CD14-positive monocyte (primary cell): ENCODE data around the gene RIGI. TPM values are rescaled to one million over a fixed set of nuclear protein-coding genes. Genes with fewer than 3 reads are reported as not detected.

Experiments
- DNase-seq, 3 donors: peaks; one replicate each; pipeline ENCODE4 v3.0.0-alpha.2; 2011 to 2022
- H2AFZ ChIP-seq: 2 replicates; pipeline ENCODE4 v1.6.0; 2012; ENCODE audit warnings: mild to moderate bottlenecking, low read depth, low read length, inconsistent platforms; ENCODE audit not compliant: insufficient read depth, poor library complexity, severe bottlenecking
- H3K27ac ChIP-seq, 2 donors: 1 replicate in 1 of 2; 2 replicates in 1 of 2; pipeline ENCODE4 v1.5.1; 2012 to 2013; ENCODE audit warnings: low read length in 2 of 2, control low read depth in 1 of 2, inconsistent platforms in 1 of 2, low read depth in 1 of 2, mild to moderate bottlenecking in 1 of 2
- H3K27me3 ChIP-seq, 2 donors: one replicate each; pipeline versions ENCODE4 v1.6.0 to v1.6.1; 2011 to 2013; ENCODE audit warnings: low read length in 2 of 2; ENCODE audit not compliant: control insufficient read depth in 2 of 2, insufficient read depth in 2 of 2
- H3K36me3 ChIP-seq, 2 donors: replicated peaks in 1 of 2; 1 replicate in 1 of 2; 2 replicates in 1 of 2; pipeline versions ENCODE4 v1.5.1 to v1.6.1; 2012 to 2013; ENCODE audit warnings: low read length in 2 of 2, control low read depth in 1 of 2, inconsistent platforms in 1 of 2, mild to moderate bottlenecking in 1 of 2; ENCODE audit not compliant: insufficient read depth in 2 of 2, control insufficient read depth in 1 of 2
- H3K4me1 ChIP-seq, 2 donors: 1 replicate in 1 of 2; 2 replicates in 1 of 2; pipeline versions ENCODE4 v1.5.1 to v1.6.1; 2012 to 2013; ENCODE audit warnings: low read length in 2 of 2, control low read depth in 1 of 2, inconsistent platforms in 1 of 2, mild to moderate bottlenecking in 1 of 2, moderate library complexity in 1 of 2; ENCODE audit not compliant: insufficient read depth in 2 of 2, control insufficient read depth in 1 of 2
- H3K4me2 ChIP-seq: replicated peaks from 2 replicates; pipeline ENCODE3; 2012; ENCODE audit warnings: low read length, moderate library complexity, mild to moderate bottlenecking; ENCODE audit not compliant: poor library complexity, severe bottlenecking; ENCODE audit errors: extremely low read depth
- H3K4me3 ChIP-seq, 3 experiments: fragments of 200-600 bp in 1 of 3; sonication (generic) in 1 of 3; replicated peaks in 1 of 3; 1 replicate in 2 of 3; 2 replicates in 1 of 3; pipeline ENCODE4 v1.5.1; 2011 to 2013; ENCODE audit warnings: low read length in 3 of 3, mild to moderate bottlenecking in 3 of 3, control low read depth in 2 of 3, low read depth in 2 of 3, inconsistent platforms in 1 of 3, moderate library complexity in 1 of 3
- H3K79me2 ChIP-seq: 2 replicates; pipeline ENCODE4 v1.6.0; 2012; ENCODE audit warnings: mild to moderate bottlenecking, control low read depth, inconsistent platforms, low read length, moderate library complexity; ENCODE audit not compliant: insufficient read depth
- H3K9ac ChIP-seq: 2 replicates; pipeline ENCODE4 v1.6.0; 2017; ENCODE audit warnings: low read length, mild to moderate bottlenecking; ENCODE audit not compliant: insufficient read depth, poor library complexity, severe bottlenecking
- H3K9me3 ChIP-seq, 2 donors: replicated peaks in 1 of 2; 1 replicate in 1 of 2; 2 replicates in 1 of 2; pipeline versions ENCODE4 v1.5.1 to v1.6.1; 2012 to 2013; ENCODE audit warnings: low read length in 2 of 2, control low read depth in 1 of 2; ENCODE audit not compliant: control insufficient read depth in 1 of 2, insufficient read depth in 1 of 2
- H4K20me1 ChIP-seq: 2 replicates; pipeline ENCODE4 v1.6.0; 2012; ENCODE audit warnings: mild to moderate bottlenecking, low read length, control low read depth, moderate library complexity; ENCODE audit not compliant: insufficient read depth
- H3K27ac Mint-ChIP-seq, 7 donors: one replicate each; pipeline ENCODE4 v1.8.0; 2020; ENCODE audit warnings: mild to moderate bottlenecking in 7 of 7, mixed read lengths in 7 of 7, moderate library complexity in 6 of 7, inconsistent platforms in 2 of 7
- H3K27me3 Mint-ChIP-seq, 3 donors: one replicate each; pipeline ENCODE4 v1.8.0; 2021 to 2022; ENCODE audit warnings: low read depth in 3 of 3, mild to moderate bottlenecking in 3 of 3, mixed read lengths in 3 of 3, moderate library complexity in 3 of 3, inconsistent platforms in 1 of 3
- H3K36me3 Mint-ChIP-seq, 2 donors: one replicate each; pipeline ENCODE4 v1.8.0; 2020; ENCODE audit warnings: mixed read lengths in 2 of 2, inconsistent platforms in 1 of 2, mild to moderate bottlenecking in 1 of 2
- H3K4me1 Mint-ChIP-seq: one replicate; pipeline ENCODE4 v1.8.0; 2020; ENCODE audit warnings: mild to moderate bottlenecking, mixed read lengths
- H3K4me3 Mint-ChIP-seq, 2 donors: one replicate each; pipeline ENCODE4 v1.8.0; 2020; ENCODE audit warnings: mild to moderate bottlenecking in 2 of 2, mixed read lengths in 2 of 2, moderate library complexity in 1 of 2
- H3K9me3 Mint-ChIP-seq, 7 donors: one replicate each; pipeline ENCODE4 v1.8.0; 2020 to 2022; ENCODE audit warnings: mixed read lengths in 7 of 7, mild to moderate bottlenecking in 6 of 7, moderate library complexity in 6 of 7, inconsistent platforms in 2 of 7
- CTCF ChIP-seq: fragments of 200-600 bp; IDR thresholded peaks from one replicate; pipeline ENCODE4 v1.8.0; 2022; ENCODE audit warnings: antibody characterized with exemption, mild to moderate bottlenecking
- WGBS: methylation state at CpG from one replicate; pipeline ENCODE4 v1.1.5; 2013; ENCODE audit warnings: missing lambda C conversion rate; ENCODE audit not compliant: insufficient coverage; 5-methylcytosine and 5-hydroxymethylcytosine counted together
- intact Hi-C, 2 donors: fragments of 100-400 bp; cut with micrococcal nuclease; formaldehyde crosslinking; loops; one replicate each; pipeline versions ENCODE4 v1.15.0 to v1.15.1; 2023
- polyA plus RNA-seq, 3 donors: library from polyadenylated mRNA; depleted of rRNA in 1 of 3; unstranded in 2 of 3; stranded (reverse) in 1 of 3; fragments of 300-500 nt in 2 of 3; fragments of >200 nt in 1 of 3; fragmentation: Illumina TruSeq in 2 of 3; gene quantifications; 1 replicate in 2 of 3; 2 replicates in 1 of 3; pipeline ENCODE4 v1.2.3, GENCODE V29; 2012 to 2021

RIGI gene
- polyA plus RNA-seq, 3 donors: 7.6 to 14.3 (median 8.9) TPM

GRCh38 chr9:32516241-32516640, 9.8 kb downstream of the RIGI start:
- H3K27me3 Mint-ChIP-seq: no peaks in the 10 kb centered on the region
- peaks cover 8% of the 10 kb centered on the region for H3K4me1 Mint-ChIP-seq
- Histone ChIP-seq H2AFZ (no peak overlapping the region), H3K9me3 (peaks cover 0 to 3% of the 10 kb centered on the region in 2 donors), H3K27me3 (no peaks in the 10 kb centered on the region), H3K4me1 (no peaks in the 10 kb centered on the region), H3K9ac (no peak overlapping the region), H3K4me2 (no peak overlapping the region), H3K4me3 (no peak overlapping the region), H3K27ac (no peak overlapping the region), H4K20me1 (peaks cover 51% of the 10 kb centered on the region), H3K36me3 (peaks cover 0 to 14% of the 10 kb centered on the region in 2 donors), H3K79me2 (peaks cover 10% of the 10 kb centered on the region)
- H3K9me3 Mint-ChIP-seq: peaks cover 2 to 27% (median 9%) of the 10 kb centered on the region in 7 donors
- no peak for TF ChIP-seq CTCF
- DNase-seq: no peak
- peaks cover 10 to 12% of the 10 kb centered on the region in 2 donors for H3K36me3 Mint-ChIP-seq
- H3K4me3 Mint-ChIP-seq: no peak overlapping the region
- intact Hi-C loops: no loop called here
- peak overlapping the region in 3 of 7 donors; percentile 19 to 45 (median 38) for H3K27ac Mint-ChIP-seq

DNA sequence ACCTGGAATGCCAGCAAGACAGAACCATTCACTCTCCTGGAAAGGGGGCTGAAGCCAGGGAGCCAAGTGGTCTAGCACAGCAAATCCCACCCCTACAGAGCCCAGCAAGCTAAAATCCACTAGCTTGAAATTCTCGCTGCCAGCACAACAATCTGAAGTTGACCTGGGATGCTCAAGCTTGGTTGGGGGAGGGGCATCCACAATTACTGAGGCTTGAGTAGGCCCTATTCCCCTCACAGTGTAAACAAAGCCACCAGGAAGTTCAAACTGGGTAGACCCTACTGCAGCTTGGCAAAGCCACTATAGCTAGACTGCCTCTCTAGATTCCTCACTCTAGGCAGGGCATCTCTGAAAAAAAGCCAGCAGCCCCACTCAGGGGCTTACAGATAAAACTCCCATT, 17.3 kb downstream of the RIGI start:
- Histone ChIP-seq H3K4me3 (no peak overlapping the region), H3K27ac (no peak overlapping the region), H3K27me3 (no peaks in the 10 kb centered on the region), H2AFZ (no peak overlapping the region), H3K9ac (no peak overlapping the region), H3K4me2 (no peak overlapping the region), H4K20me1 (peaks cover 59% of the 10 kb centered on the region), H3K9me3 (no peaks in the 10 kb centered on the region), H3K36me3 (peaks cover 0 to 8% of the 10 kb centered on the region in 2 donors), H3K79me2 (no peaks in the 10 kb centered on the region), H3K4me1 (no peaks in the 10 kb centered on the region)
- Mint-ChIP-seq H3K4me3 (no peak overlapping the region), H3K36me3 (peaks cover 2 to 5% of the 10 kb centered on the region in 2 donors), H3K4me1 (peaks cover 10% of the 10 kb centered on the region), H3K27me3 (no peaks in the 10 kb centered on the region), H3K27ac (peak overlapping the region in 2 of 7 donors; percentile 25 to 62), H3K9me3 (peaks cover 0 to 9% (median 2%) of the 10 kb centered on the region in 7 donors)
- no peak for TF ChIP-seq CTCF
- no peak for DNase-seq
- WGBS: no CpG with 5 or more reads among the region's 1 CpG
- intact Hi-C loops: no loop called here
